Heart right ventricle (tissue), 16 donors: ENCODE measurements around the gene TSLP. TPM values are rescaled to one million over a fixed set of nuclear protein-coding genes. Genes with fewer than 3 reads are reported as not detected.

Experiments
- ATAC-seq, 8 donors: fragments of 200-7000 bp; cut with Tn5 transposase; one replicate each; pipeline ENCODE4 v1.9.1; 2020; ENCODE audit warnings: mild to moderate bottlenecking in 8 of 8, moderate library complexity in 8 of 8, moderate number of reproducible peaks in 1 of 8
- DNase-seq, 2 donors: peaks; one replicate each; pipeline ENCODE4 v3.0.0-alpha.2; 2020
- H3K27ac ChIP-seq, 10 donors: fragments of 200-600 bp; sonication (generic) in 2 of 10; one replicate each; pipeline versions ENCODE4 v1.5.0 to v1.8.0; 2020 to 2022; ENCODE audit warnings: mild to moderate bottlenecking in 3 of 10
- H3K27me3 ChIP-seq, 7 donors: fragments of 200-600 bp; one replicate each; pipeline ENCODE4 v1.8.0; 2021 to 2022; ENCODE audit warnings: mild to moderate bottlenecking in 2 of 7
- H3K36me3 ChIP-seq, 9 donors: fragments of 200-600 bp; sonication (generic) in 1 of 9; one replicate each; pipeline versions ENCODE4 v1.5.0 to v1.8.0; 2020 to 2022; ENCODE audit warnings: mild to moderate bottlenecking in 2 of 9
- H3K4me1 ChIP-seq, 9 donors: fragments of 200-600 bp; sonication (generic) in 1 of 9; one replicate each; pipeline versions ENCODE4 v1.5.0 to v1.8.0; 2020 to 2022; ENCODE audit warnings: mild to moderate bottlenecking in 4 of 9
- H3K4me3 ChIP-seq, 10 donors: fragments of 200-600 bp; sonication (generic) in 2 of 10; one replicate each; pipeline versions ENCODE4 v1.5.0 to v1.8.0; 2020 to 2022; ENCODE audit warnings: mild to moderate bottlenecking in 7 of 10, moderate library complexity in 2 of 10
- H3K9me3 ChIP-seq, 11 donors: fragments of 200-600 bp in 10 of 11; sonication (generic) in 2 of 11; one replicate each; pipeline versions ENCODE4 v1.5.0 to v1.8.0; 2013 to 2022; ENCODE audit warnings: mild to moderate bottlenecking in 2 of 11, control low read depth in 1 of 11, moderate library complexity in 1 of 11
- WGBS, 2 donors: extraction: QIAGEN DNeasy Blood & Tissue Kit; methylation state at CpG; one replicate each; pipeline ENCODE4 v1.1.7; 2013; ENCODE audit warnings: inconsistent platforms in 1 of 2; 5-methylcytosine and 5-hydroxymethylcytosine counted together
- intact Hi-C, 10 donors: fragments of 100-400 bp; cut with DNase I; formaldehyde crosslinking; loops; one replicate each; pipeline versions ENCODE4 v1.11.1 to v1.14.2; 2022
- polyA plus RNA-seq, 2 donors: library from polyadenylated mRNA; stranded (reverse); fragments of 200-250 nt; gene quantifications; one replicate each; pipeline ENCODE4 v1.2.3, GENCODE V29; 2013
- total RNA-seq, 10 donors: library from RNA; stranded (reverse); fragmentation: NEBNext Ultra II Directional in 3 of 10; extraction: Animal tissue kit (Norgen Biotek cat#: 25700) in 3 of 10; gene quantifications; one replicate each; pipeline versions ENCODE4 v1.2.1 to v1.2.4, GENCODE V29; 2021 to 2023
- TF ChIP-seq, protein P1 (sequence below), 9 donors: fragments of 200-600 bp; sonication (generic) in 2 of 9; IDR thresholded peaks; one replicate each; pipeline versions ENCODE4 v1.5.0 to v1.8.0; 2021 to 2022; ENCODE audit warnings: antibody characterized with exemption in 9 of 9, mild to moderate bottlenecking in 5 of 9, moderate library complexity in 1 of 9
- donor health status: Arrhythmogenic right ventricular cardiomyopathy.
- donor health status: ischemic (EF 13 %, LVEDD 7.1; RV severe dilation, severe dysfunction).
- donor health status: healthy with polysubstance abuse.
- donor health status: DM: no; HTN: yes; CAD: no.
- donor health status: DM: no; HTN: no; CAD: no.
- donor health status: ischemic (EF 25% LVEDD 6.9; RV normal size, moderate dysfunction).
- donor health status: ischemic (EF 25% LVEDD 5.7; RV mildly dilated, moderate dysfunction).
- donor health status: healthy.
- donor health status: DM: yes; HTN: yes; CAD: no.
- donor health status: Ischemic cardiomyopathy.
- donor health status: ischemic (EF 35%, LVEDD 5.7; RV mildly dilated, moderate dysfunction).
- donor health status: nonischemic (EF 11% LVEDD 7.7; RV severe dilation, severe dysfunction).
- donor health status: DM: yes; HTN: yes; CAD: no.
- donor health status: PGD.
- donor health status: ischemic (EF 29% LVEDD 5.4; RV normal size, mild dysfunction).
- donor health status: nonischemic (EF 23%, LVEDD 6.1; RV moderate dilation, normal function).

The TSLP gene
- total and polyA plus RNA-seq, 12 donors = 2.8 to 8.7 (median 4.5) TPM

DNA sequence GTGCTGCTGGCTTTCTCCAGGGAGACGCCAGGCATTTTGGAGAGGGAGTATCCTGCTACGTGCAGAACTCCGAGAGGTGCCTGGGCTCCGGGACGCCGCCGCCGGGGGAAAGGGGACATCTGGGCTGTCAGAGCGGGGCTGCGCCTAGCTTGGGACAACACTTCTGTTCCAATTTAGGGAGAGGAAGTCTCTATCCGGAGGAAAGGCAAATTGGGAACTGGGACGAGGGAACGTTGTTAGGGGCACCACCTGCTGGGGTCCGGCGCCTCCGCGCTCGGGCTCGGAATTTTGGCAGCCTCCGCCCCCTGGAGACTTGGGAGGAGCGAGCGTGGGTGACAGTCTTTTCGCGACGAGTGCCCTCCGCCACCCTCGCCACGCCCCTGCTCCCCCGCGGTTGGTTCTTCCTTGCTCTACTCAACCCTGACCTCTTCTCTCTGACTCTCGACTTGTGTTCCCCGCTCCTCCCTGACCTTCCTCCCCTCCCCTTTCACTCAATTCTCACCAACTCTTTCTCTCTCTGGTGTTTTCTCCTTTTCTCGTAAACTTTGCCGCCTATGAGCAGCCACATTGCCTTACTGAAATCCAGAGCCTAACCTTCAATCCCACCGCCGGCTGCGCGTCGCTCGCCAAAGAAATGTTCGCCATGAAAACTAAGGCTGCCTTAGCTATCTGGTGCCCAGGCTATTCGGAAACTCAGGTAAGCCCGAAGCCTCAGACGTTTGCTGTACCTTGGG, 1.6 kb downstream of the TSLP start:
- ATAC-seq = peak; percentile 82 to 97 (median 94)
- 1% methylated on average over 37 to 44 of the region's 44 CpGs for WGBS, 2 donors
- peak overlapping the region in 7 of 10 donors; percentile 21 to 62 (median 44) for H3K27ac ChIP-seq

GRCh38 chr5:111074244-111074643, 2.7 kb downstream of the TSLP start:
- DNase-seq (no peak), ATAC-seq (no peak)
- peak overlapping the region in 8 of 10 donors; percentile 47 to 61 (median 56) for H3K4me3 ChIP-seq
- no peaks in the 10 kb centered on the region for H3K36me3 ChIP-seq
- no peak overlapping the region for H3K27ac ChIP-seq
- WGBS, 2 donors = 58 to 70% methylated on average over 2 of the region's 2 CpGs
- H3K9me3 ChIP-seq = no peaks in the 10 kb centered on the region
- TF ChIP-seq, protein P1, sequence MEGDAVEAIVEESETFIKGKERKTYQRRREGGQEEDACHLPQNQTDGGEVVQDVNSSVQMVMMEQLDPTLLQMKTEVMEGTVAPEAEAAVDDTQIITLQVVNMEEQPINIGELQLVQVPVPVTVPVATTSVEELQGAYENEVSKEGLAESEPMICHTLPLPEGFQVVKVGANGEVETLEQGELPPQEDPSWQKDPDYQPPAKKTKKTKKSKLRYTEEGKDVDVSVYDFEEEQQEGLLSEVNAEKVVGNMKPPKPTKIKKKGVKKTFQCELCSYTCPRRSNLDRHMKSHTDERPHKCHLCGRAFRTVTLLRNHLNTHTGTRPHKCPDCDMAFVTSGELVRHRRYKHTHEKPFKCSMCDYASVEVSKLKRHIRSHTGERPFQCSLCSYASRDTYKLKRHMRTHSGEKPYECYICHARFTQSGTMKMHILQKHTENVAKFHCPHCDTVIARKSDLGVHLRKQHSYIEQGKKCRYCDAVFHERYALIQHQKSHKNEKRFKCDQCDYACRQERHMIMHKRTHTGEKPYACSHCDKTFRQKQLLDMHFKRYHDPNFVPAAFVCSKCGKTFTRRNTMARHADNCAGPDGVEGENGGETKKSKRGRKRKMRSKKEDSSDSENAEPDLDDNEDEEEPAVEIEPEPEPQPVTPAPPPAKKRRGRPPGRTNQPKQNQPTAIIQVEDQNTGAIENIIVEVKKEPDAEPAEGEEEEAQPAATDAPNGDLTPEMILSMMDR (IDR thresholded peaks at IDR 0.05) = no peak
- H3K27me3 ChIP-seq = peaks cover 0 to 47% (median 11%) of the 10 kb centered on the region in 7 donors
- peaks cover 0 to 37% (median 8%) of the 10 kb centered on the region in 9 donors for H3K4me1 ChIP-seq
- intact Hi-C loops = loop anchor here in 3 of 10 donors (5.0 to 10.0 kb wide), 3 partner anchors 159 to 319 kb away; no protein-coding TSS in a partner anchor

More for the DNA sequence above, 1.6 kb downstream of the TSLP start:
- intact Hi-C loops = loop anchor here in 4 of 10 donors (2.0 to 10.0 kb wide), 4 partner anchors 158 to 318 kb away; no protein-coding TSS in a partner anchor
- peak; percentile 62 to 76 for DNase-seq
- Histone ChIP-seq H3K27me3 (peaks cover 0 to 58% (median 21%) of the 10 kb centered on the region in 7 donors), H3K36me3 (no peaks in the 10 kb centered on the region), H3K4me1 (peaks cover 0 to 37% (median 8%) of the 10 kb centered on the region in 9 donors), H3K4me3 (peak overlapping the region; percentile 20 to 61 (median 54)), H3K9me3 (no peaks in the 10 kb centered on the region)
- TF ChIP-seq, protein P1 (IDR thresholded peaks at IDR 0.05) = peak in 2 of 9 donors; percentile 36 to 45

- Histone ChIP-seq H3K36me3 (no peaks in the 10 kb centered on the region), H3K9me3 (no peaks in the 10 kb centered on the region), H3K4me1 (peaks cover 0 to 28% (median 5%) of the 10 kb centered on the region in 9 donors), H3K27me3 (peaks cover 0 to 34% (median 7%) of the 10 kb centered on the region in 7 donors), H3K27ac (no peak overlapping the region), H3K4me3 (no peak overlapping the region)
- TF ChIP-seq, protein P1 (IDR thresholded peaks at IDR 0.05) = no peak
- DNase-seq (no peak), ATAC-seq (peak in 1 of 8 donors; percentile 61)
- intact Hi-C loops = loop anchor here in 2 of 10 donors (10.0 kb wide), 2 partner anchors 161 to 321 kb away; no protein-coding TSS in a partner anchor
These were observed 4.0 kb downstream of the TSLP start for GRCh38 chr5:111075520-111075919.

DNA sequence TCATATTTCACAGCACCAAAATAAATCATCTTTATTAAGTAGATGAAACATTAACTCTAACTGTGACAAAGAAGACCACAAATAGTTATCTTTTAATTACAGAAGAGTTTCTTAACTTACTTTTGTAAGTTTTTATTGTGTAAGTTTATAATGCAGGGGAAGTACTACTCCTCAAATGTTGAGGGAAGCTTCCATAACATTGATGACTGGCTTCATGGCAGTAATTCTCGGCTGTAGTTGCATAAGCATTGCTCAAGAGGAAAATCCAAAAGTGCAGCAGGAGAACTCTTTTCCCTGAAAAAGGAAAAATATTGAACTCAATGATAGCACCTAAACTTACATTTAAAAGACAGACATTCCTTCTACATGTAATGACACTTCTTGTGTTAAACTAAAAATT, 4.6 kb downstream of the TSLP start:
- 67 to 74% methylated on average over 1 of the region's 1 CpG for WGBS, 2 donors
- Histone ChIP-seq H3K9me3 (no peaks in the 10 kb centered on the region), H3K4me3 (no peak overlapping the region), H3K4me1 (peaks cover 0 to 22% (median 5%) of the 10 kb centered on the region in 9 donors), H3K27ac (no peak overlapping the region), H3K27me3 (peaks cover 0 to 29% (median 6%) of the 10 kb centered on the region in 7 donors), H3K36me3 (no peaks in the 10 kb centered on the region)
- intact Hi-C loops = loop anchor here in 2 of 10 donors (10.0 kb wide), 2 partner anchors 161 to 321 kb away; no protein-coding TSS in a partner anchor
- ATAC-seq (no peak), DNase-seq (no peak)
- TF ChIP-seq, protein P1 (IDR thresholded peaks at IDR 0.05) = no peak
